Measurements from ENCODE around the gene SHC3. TPM values are rescaled to one million over a fixed set of nuclear protein-coding genes. Genes with fewer than 3 reads are reported as not detected.
A peak's percentile ranks its signal among the peaks of the same experiment; 100 is the strongest.

SHC3 gene
- polyA plus RNA-seq, 3 donors = not detected

DNA sequence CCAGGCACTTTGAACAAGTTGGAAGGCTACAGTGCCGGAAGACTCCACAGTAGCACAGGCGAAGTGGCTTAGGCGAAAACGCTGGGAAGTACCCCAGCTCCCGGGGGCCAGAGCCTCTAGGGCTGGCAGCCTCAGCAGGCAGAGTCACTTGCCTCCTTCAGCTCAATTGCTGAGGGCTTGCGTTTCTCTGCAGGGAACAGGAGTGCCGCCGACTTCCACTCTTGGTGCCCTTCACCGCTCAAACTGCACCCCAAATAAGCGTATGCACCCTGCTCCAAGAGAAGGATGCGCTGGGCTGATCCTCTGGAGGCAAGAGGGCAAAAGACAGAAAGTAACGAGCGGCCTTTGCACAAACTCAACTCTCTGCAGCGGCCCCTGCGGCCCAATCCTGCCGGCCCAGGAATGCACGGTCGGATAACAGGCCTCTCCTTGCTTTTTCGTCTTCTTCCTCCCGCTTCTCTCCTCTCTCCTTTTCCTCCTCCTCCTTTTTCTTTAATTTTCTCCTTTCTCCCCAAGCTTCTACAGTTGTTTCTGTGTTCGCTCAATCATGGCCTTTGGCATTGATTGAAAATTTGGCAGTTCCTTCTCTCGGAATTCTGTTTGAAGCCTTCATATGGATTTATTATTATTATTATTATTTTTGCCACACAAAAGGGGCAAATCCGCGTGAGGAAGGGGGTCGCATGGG, 188.4 kb downstream of the SHC3 start:
- Mint-ChIP-seq H3K27ac (peak overlapping the region; percentile 96 to 99 (median 99)), H3K4me3 (peak overlapping the region; percentile 94 to 96), H3K36me3 (peaks cover 23 to 25% of the 10 kb centered on the region in 2 donors), H3K9me3 (peaks cover 0 to 2% (median 0%) of the 10 kb centered on the region in 7 donors), H3K27me3 (ENCODE audit: low read depth in 3 of 3) (peaks cover 0 to 2% (median 1%) of the 10 kb centered on the region in 3 donors), H3K4me1 (peaks cover 65% of the 10 kb centered on the region)
- no peak for TF ChIP-seq CTCF (IDR thresholded peaks at IDR 0.05)
- Histone ChIP-seq H3K9ac (ENCODE audit: insufficient read depth, low read length, poor library complexity, severe bottlenecking) (peak overlapping the region; percentile 90), H3K79me2 (ENCODE audit: insufficient read depth, low read length) (peaks cover 38% of the 10 kb centered on the region), H2AFZ (ENCODE audit: insufficient read depth, low read depth, low read length, poor library complexity, severe bottlenecking) (peak overlapping the region; percentile 3), H3K4me1 (ENCODE audit: control insufficient read depth in 1 of 2, insufficient read depth in 2 of 2, low read length in 2 of 2) (peaks cover 56 to 59% of the 10 kb centered on the region in 2 donors), H3K27ac (ENCODE audit: low read depth in 1 of 2, low read length in 2 of 2) (peak overlapping the region; percentile 90 to 96), H3K4me2 (replicated peaks; ENCODE audit: extremely low read depth, low read length, poor library complexity, severe bottlenecking) (peak overlapping the region; percentile 94), H3K36me3 (replicated peaks in 1 of 2; ENCODE audit: control insufficient read depth in 1 of 2, insufficient read depth in 2 of 2, low read length in 2 of 2) (peaks cover 12 to 16% of the 10 kb centered on the region in 2 donors), H4K20me1 (ENCODE audit: insufficient read depth, low read length) (peaks cover 35% of the 10 kb centered on the region), H3K9me3 (replicated peaks in 1 of 2; ENCODE audit: control insufficient read depth in 1 of 2, insufficient read depth in 1 of 2, low read length in 2 of 2) (no peaks in the 10 kb centered on the region), H3K4me3 (replicated peaks in 1 of 3; ENCODE audit: low read depth in 2 of 3, low read length in 3 of 3) (peak overlapping the region; percentile 94 to 99 (median 99)), H3K27me3 (ENCODE audit: control insufficient read depth in 2 of 2, insufficient read depth in 2 of 2, low read length in 2 of 2) (no peaks in the 10 kb centered on the region)
- no peak for DNase-seq
- WGBS (ENCODE audit: insufficient coverage) = 88% methylated on average over 21 of the region's 25 CpGs
- intact Hi-C loops (cut with micrococcal nuclease) = loop anchor here in 1 of 2 donors (5.0 kb wide), 1 partner anchor 53 kb away; no protein-coding TSS in a partner anchor

- peak overlapping the region; percentile 74 to 94 for H3K4me3 Mint-ChIP-seq
- 0% methylated on average over 2 of the region's 7 CpGs for WGBS (ENCODE audit: insufficient coverage)
- Histone ChIP-seq H3K27ac (ENCODE audit: low read depth in 1 of 2, low read length in 2 of 2) (peak overlapping the region; percentile 90 to 96), H2AFZ (ENCODE audit: insufficient read depth, low read depth, low read length, poor library complexity, severe bottlenecking) (peak overlapping the region; percentile 75), H3K27me3 (ENCODE audit: control insufficient read depth in 2 of 2, insufficient read depth in 2 of 2, low read length in 2 of 2) (no peaks in the 10 kb centered on the region), H3K79me2 (ENCODE audit: insufficient read depth, low read length) (peaks cover 27% of the 10 kb centered on the region), H4K20me1 (ENCODE audit: insufficient read depth, low read length) (peaks cover 24% of the 10 kb centered on the region), H3K9ac (ENCODE audit: insufficient read depth, low read length, poor library complexity, severe bottlenecking) (peak overlapping the region; percentile 55), H3K36me3 (replicated peaks in 1 of 2; ENCODE audit: control insufficient read depth in 1 of 2, insufficient read depth in 2 of 2, low read length in 2 of 2) (peaks cover under 1 to 4% of the 10 kb centered on the region in 2 donors), H3K4me1 (ENCODE audit: control insufficient read depth in 1 of 2, insufficient read depth in 2 of 2, low read length in 2 of 2) (peaks cover 48 to 50% of the 10 kb centered on the region in 2 donors), H3K9me3 (replicated peaks in 1 of 2; ENCODE audit: control insufficient read depth in 1 of 2, insufficient read depth in 1 of 2, low read length in 2 of 2) (no peaks in the 10 kb centered on the region), H3K4me2 (replicated peaks; ENCODE audit: extremely low read depth, low read length, poor library complexity, severe bottlenecking) (peak overlapping the region; percentile 94), H3K4me3 (replicated peaks in 1 of 3; ENCODE audit: low read depth in 2 of 3, low read length in 3 of 3) (peak overlapping the region; percentile 19 to 99 (median 21))
- H3K4me1 Mint-ChIP-seq = peaks cover 54% of the 10 kb centered on the region
- peaks cover 11 to 14% of the 10 kb centered on the region in 2 donors for H3K36me3 Mint-ChIP-seq
- H3K27me3 Mint-ChIP-seq (ENCODE audit: low read depth in 3 of 3) = peaks cover 0 to 2% (median 1%) of the 10 kb centered on the region in 3 donors
- H3K27ac Mint-ChIP-seq = peak overlapping the region; percentile 96 to 99 (median 99)
- peaks cover 0 to 2% (median 0%) of the 10 kb centered on the region in 7 donors for H3K9me3 Mint-ChIP-seq
- intact Hi-C loops (cut with micrococcal nuclease) = loop anchor here in 1 of 2 donors (5.0 kb wide), 1 partner anchor 37 kb away; no protein-coding TSS in a partner anchor
- no peak for TF ChIP-seq CTCF (IDR thresholded peaks at IDR 0.05)
- peak; percentile 64 to 87 (median 81) for DNase-seq
These were observed 189.6 kb downstream of the SHC3 start for GRCh38 chr9:88988796-88989641.
